NCI-H128 (cell line): Measurements from ENCODE around the gene TMC1.
"Not testable (repeated sequence)": the region's sequence is repeated elsewhere in the genome, so short reads cannot be mapped to it uniquely, and the experiment has no call there.

ENCODE experiments used
- DNase-seq: peaks from one replicate; lab custom pipeline; 2025; ENCODE audit not compliant: unreplicated experiment; lab: John Stamatoyannopoulos, UW

The TMC1 gene

DNA sequence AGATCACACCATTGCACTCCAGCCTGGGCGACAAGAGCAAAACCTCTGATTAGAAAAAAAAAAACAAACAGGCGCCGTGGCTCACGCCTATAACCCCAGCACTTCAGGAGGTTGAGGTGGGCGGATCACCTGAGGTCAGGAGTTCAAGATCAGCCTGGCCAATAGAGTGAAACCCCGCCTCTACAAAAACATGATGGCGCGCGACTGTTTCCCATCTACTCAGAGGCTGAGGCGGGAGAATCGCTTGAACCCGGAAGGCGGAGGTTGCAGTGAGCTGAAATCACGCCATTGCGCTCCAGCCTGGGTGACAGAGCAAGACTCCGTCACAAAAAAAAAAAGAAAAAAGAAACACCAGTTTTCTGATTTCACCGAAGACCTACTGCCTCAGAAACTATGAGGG is at the start of gene TMC1:
Gene TMC1 (plus strand): TSS at position 193 of the 400 bp plus-strand sequence. CDS start 127,041 bp downstream, outside the sequence.
- DNase-seq = not testable (repeated sequence)

- DNase-seq = no peak
Measured at GRCh38 chr9:72473474-72474261, 47.7 kb upstream of the TMC1 start.

DNA sequence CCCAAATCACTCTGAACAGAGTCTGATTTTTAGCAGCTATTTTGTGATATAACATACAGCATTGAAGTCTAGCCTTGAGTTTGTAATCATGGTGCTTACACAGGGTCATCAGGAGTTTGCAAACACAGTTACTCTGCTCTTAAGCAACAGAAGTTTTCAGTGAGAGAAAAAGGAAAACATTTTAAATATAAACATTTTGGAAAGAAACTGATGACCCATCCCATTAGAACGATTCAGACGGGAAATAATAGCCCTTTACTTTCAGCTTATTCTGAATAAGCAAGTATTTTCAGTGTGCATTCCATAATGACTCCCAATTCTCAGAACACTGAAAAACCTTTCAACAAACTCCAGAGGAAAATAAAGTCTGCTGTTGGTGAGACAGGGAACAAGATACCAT is 46.7 kb upstream of the TMC1 start:
- DNase-seq = no peak

DNA sequence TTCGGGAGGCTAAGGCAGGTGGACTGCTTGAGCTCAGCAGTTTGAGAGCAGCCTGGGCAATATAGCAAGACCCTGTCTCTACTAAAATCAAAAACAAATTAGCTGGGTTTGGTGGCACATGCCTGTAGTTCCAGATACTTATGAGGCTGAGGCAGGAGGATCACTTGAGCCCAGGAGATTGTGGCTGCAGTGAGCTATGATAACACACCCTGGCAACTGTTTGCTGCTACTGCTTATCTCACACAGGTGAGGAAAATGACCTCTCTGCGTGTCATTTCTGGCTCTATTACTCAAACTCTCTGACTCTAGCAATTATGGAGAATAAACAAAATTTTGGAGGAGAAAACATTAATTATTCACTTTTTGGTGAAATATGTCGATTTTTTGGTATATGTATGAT is 45.3 kb upstream of the TMC1 start:
- no peak for DNase-seq

- DNase-seq = no peak
Measured at GRCh38 chr9:72476617-72477437, 44.6 kb upstream of the TMC1 start.

GRCh38 chr9:72477930-72478518 is 43.4 kb upstream of the TMC1 start:
- DNase-seq = no peak

DNA sequence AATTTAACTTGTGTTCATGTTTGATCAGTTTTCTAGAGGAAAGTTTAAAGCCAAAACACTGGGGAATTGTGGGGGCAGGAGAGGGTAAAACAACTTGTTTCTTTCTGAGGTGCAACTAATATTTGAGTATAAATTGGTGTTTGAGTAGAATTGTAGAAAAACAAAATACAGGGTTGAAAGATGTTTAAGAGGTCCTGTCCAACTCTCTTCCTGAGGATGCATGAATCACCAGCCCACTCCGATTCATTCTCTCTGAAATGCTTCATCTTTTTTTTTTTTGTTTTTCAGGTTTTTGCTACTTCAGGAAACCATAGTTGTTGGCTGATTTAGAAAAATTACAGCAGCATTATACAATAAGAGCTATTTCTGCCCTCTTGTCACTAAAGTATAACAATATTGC is 42.4 kb upstream of the TMC1 start:
- no peak for DNase-seq

DNA sequence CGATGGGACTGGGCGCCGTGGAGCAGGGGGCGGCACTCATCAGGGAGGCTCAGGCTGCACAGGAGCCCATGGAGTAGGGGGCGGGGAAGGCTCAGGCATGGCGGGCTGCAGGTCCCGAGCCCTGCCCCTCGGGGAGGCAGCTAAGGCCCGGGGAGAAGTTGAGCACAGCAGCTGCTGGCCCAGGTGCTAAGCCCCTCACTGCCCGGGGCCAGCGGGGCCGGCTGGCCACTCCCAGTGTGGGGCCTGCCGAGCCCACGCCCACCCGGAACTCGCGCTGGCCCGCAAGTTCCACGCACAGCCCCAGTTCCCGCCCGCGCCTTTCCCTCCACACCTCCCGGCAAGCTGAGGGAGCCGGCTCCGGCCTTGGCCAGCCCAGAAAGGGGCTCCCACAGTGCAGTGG is 41.1 kb upstream of the TMC1 start:
- DNase-seq = not testable (repeated sequence)

DNA sequence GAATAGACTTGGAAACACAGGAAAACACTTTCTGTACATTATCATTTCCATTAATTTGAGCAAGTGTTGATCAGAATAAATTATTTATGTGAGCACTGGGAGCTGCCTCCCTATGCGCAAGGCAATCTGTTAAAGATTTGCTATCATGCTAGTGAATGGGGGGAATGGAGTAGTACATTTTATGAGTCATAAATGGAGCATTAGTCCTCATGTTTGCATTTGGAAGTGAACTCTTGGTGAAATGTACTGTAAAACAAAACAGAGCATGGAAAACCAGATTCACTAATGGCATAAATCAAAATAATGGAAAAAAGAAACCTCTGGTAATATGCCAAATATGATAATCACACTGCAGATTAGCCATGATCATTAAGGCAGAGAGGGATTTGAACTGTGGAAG is 40.5 kb upstream of the TMC1 start:
- no peak for DNase-seq

GRCh38 chr9:72485821-72486593 is 35.4 kb upstream of the TMC1 start:
- no peak for DNase-seq

GRCh38 chr9:72486594-72486955 is 34.8 kb upstream of the TMC1 start:
- DNase-seq = no peak

DNA sequence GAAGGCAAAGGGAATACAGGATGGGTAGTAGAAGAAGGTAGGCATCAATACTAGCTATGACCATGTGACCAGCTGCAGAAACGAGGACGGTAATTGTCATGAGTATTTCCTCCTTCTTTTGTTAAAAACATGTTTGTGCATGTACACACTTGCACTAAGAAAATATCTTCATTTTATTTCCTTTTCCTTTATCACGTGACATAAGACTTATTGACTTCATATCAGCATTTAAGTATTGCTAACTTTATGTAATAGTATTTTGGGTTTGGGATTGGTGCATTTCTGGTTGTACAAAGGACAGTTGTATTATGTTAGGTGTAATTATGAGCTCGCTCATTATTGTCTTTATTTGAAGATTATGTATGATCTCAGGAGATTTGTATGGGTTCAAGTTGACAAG is 33.7 kb upstream of the TMC1 start:
- not testable (repeated sequence) for DNase-seq

DNA sequence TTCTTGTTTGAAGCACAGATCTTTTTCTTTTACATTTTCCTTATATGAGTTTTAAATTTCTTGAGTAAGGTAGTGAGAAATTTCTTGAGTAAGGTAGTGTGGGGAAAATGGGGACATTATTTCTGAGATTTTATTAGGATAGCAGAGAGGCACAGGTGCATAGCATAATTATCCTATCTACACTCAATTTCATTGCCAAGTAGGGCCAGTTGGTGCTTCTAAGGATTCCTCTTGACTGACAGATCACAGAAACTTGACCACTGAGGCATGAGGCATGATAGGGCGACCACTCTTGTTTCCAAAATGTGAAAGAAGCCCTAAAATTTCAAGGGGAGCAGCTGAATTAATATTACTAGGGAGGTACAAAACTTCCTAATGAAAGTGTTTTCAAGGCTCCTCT is 31.4 kb upstream of the TMC1 start:
- DNase-seq = no peak

- DNase-seq = no peak
Measured at GRCh38 chr9:72491242-72491641, 30.2 kb upstream of the TMC1 start.

GRCh38 chr9:72494051-72494450 is 27.4 kb upstream of the TMC1 start:
- DNase-seq = no peak

DNA sequence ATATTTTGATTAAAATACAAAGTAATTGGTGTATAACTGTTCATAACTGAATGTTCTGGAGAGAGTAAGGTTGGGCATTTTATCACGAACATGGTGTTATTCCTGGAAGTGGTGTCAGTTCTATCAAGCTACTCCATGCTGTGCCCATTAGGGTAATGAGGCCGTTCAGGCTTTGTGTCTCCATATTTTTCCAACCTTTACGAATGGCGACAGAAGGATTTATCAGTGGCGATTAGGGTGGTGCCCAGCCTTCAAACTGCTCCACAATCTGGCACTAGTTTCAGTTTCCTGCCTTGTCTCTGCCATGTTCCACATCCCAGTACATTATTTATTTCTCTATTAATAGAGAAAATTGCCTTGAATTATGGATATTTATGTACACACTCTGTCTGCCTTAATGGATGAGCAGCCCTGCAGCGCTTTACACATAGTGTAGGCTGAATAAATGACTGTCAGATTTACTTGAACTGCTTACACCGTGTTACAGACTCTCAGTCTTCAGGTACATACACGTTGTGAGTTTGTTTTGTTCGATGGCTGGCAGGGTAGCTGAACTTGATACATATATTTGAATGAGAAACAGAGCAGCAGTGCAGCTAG is 23.9 kb upstream of the TMC1 start:
- no peak for DNase-seq

- DNase-seq = no peak
Measured at GRCh38 chr9:72506615-72507014, 14.8 kb upstream of the TMC1 start.

DNA sequence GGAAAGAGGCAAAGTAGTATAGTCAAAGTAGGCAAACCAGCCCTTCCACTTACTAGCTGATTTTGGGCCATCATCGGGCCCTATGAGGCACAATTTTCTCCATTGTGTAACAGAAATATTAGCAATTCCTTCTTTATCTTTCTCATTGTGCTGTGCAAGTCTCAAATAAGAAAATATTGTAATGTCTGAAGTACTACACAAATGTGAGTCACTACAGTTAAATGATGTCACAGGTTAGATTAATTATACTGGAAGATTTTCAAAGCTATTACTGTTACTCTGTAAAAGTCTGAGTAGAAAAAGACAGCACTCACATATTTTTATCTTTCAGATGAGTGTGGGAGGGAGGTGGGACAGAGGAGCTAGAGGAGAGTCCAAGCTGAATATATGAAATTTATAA is 12.4 kb upstream of the TMC1 start:
- no peak for DNase-seq

DNA sequence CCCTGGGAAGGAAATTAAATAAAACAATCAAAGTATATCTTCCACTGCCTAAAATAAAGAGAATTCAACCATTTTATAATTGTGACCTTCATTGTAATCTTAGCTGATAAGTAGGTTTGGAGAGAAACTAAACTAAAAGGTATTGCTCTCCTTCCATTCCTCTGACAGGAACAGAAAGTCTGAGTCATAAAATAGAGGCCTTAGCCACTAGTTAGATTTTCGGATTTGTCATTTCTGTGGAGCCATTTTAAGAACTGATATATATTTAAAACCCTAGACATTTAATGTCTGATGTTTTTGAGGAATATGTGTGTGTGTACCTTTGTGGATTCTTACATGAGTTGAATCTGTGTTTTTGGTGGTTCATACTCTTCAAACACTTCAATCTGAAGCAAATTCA is 11.8 kb upstream of the TMC1 start:
- no peak for DNase-seq

- DNase-seq = not testable (repeated sequence)
Measured at GRCh38 chr9:72521011-72521410, 397 bp upstream of the TMC1 start.
